HepG2 (cell line): ENCODE measurements around the gene IFI30. TPM values are rescaled to one million over a fixed set of nuclear protein-coding genes. Genes with fewer than 3 reads are reported as not detected.
A peak's percentile ranks its signal among the peaks of the same experiment; 100 is the strongest.

Experiments
- GPN1 ChIP-seq: sonication (generic); formaldehyde crosslinking; IDR thresholded peaks from 2 replicates; pipeline ENCODE4 v1.5.1; 2020; ENCODE audit warnings: missing genetic modification reagents, borderline replicate concordance
- HNF4G ChIP-seq, 2 experiments: sonication (generic) in 1 of 2; formaldehyde crosslinking in 1 of 2; IDR thresholded peaks; 2 replicates each; pipeline versions ENCODE4 v1.4.0 to v1.6.1; 2011 to 2020; ENCODE audit warnings: borderline replicate concordance in 2 of 2, low read depth in 2 of 2, mild to moderate bottlenecking in 2 of 2, low read length in 1 of 2, missing genetic modification reagents in 1 of 2, moderate library complexity in 1 of 2
- KDM3A ChIP-seq: IDR thresholded peaks from 2 replicates; pipeline ENCODE4 v1.6.1; 2018; ENCODE audit warnings: low read depth, missing compliant biosample characterization
- NR2F6 ChIP-seq, 2 experiments: IDR thresholded peaks; 2 replicates each; pipeline ENCODE4 v1.6.1; 2016; ENCODE audit warnings: antibody characterized with exemption in 1 of 2, mild to moderate bottlenecking in 1 of 2
- RARA ChIP-seq: IDR thresholded peaks from 2 replicates; pipeline ENCODE4 v1.6.1; 2016; ENCODE audit warnings: missing genetic modification reagents, missing compliant biosample characterization
- SMYD3 ChIP-seq: sonication (generic); formaldehyde crosslinking; IDR thresholded peaks from 2 replicates; pipeline ENCODE4 v1.8.1; 2023; ENCODE audit warnings: mild to moderate bottlenecking, missing genetic modification reagents
- SP5 ChIP-seq: IDR thresholded peaks from 2 replicates; pipeline ENCODE4 v1.6.1; 2016; ENCODE audit warnings: low read depth, borderline replicate concordance
- TAF15 ChIP-seq: fragments of 200-400 bp; formaldehyde crosslinking; IDR thresholded peaks from one replicate; pipeline ENCODE4 v1.6.1; 2018; ENCODE audit warnings: mild to moderate bottlenecking, low read depth, low read length; ENCODE audit not compliant: poor library complexity, severe bottlenecking
- ZBTB1 ChIP-seq: sonication (generic); formaldehyde crosslinking; IDR thresholded peaks from 2 replicates; pipeline ENCODE4 v1.4.0; 2020; ENCODE audit warnings: missing genetic modification reagents, borderline replicate concordance
- ZBTB14 ChIP-seq: sonication (generic); formaldehyde crosslinking; IDR thresholded peaks from 2 replicates; pipeline ENCODE4 v1.4.0; 2020; ENCODE audit warnings: missing genetic modification reagents
- ZBTB2 ChIP-seq: sonication (generic); formaldehyde crosslinking; IDR thresholded peaks from 2 replicates; pipeline ENCODE4 v1.8.0; 2022; ENCODE audit warnings: low read depth, missing genetic modification reagents
- ZBTB8A ChIP-seq: sonication (generic); formaldehyde crosslinking; IDR thresholded peaks from 2 replicates; pipeline ENCODE4 v1.4.0; 2020; ENCODE audit warnings: mild to moderate bottlenecking, low read depth, missing genetic modification reagents, borderline replicate concordance
- ZNF274 ChIP-seq: sonication (generic); formaldehyde crosslinking; IDR thresholded peaks from 2 replicates; pipeline ENCODE4 v1.5.1; 2020; ENCODE audit warnings: mild to moderate bottlenecking, missing genetic modification reagents
- ZNF430 ChIP-seq: sonication (generic); formaldehyde crosslinking; IDR thresholded peaks from 2 replicates; pipeline ENCODE4 v1.9.0; 2021; ENCODE audit warnings: mild to moderate bottlenecking, missing genetic modification reagents
- ZNF570 ChIP-seq: sonication (generic); formaldehyde crosslinking; IDR thresholded peaks from 2 replicates; pipeline ENCODE4 v1.4.0; 2020; ENCODE audit warnings: mild to moderate bottlenecking, missing genetic modification reagents, borderline replicate concordance
- ZNF879 ChIP-seq: sonication (generic); formaldehyde crosslinking; IDR thresholded peaks from 2 replicates; pipeline ENCODE4 v1.8.1; 2023; ENCODE audit warnings: missing genetic modification reagents
- polyA plus RNA-seq, 8 experiments: library from polyadenylated mRNA; depleted of rRNA in 3 of 8; stranded (reverse) in 7 of 8; unstranded in 1 of 8; fragments of >200 nt; fragmentation: Illumina TruSeq in 4 of 8; extraction: Trizol in 4 of 8; gene quantifications; 2 replicates each; pipeline versions ENCODE4 v1.2.1 to v1.2.3, GENCODE V29; 2011 to 2016; ENCODE audit warnings: low read depth in 4 of 8, missing spikeins in 1 of 8, mixed read lengths in 1 of 8; ENCODE audit not compliant: insufficient read depth in 1 of 8
- total RNA-seq, 5 experiments: library from RNA; depleted of rRNA; stranded (reverse); fragments of >200 nt; fragmentation: Illumina TruSeq; extraction: Trizol; gene quantifications; 2 replicates each; pipeline ENCODE4 v1.2.3, GENCODE V29; 2016; ENCODE audit warnings: low read depth in 1 of 5
- TF ChIP-seq, protein P1 (sequence below): sonication (generic); IDR thresholded peaks from 2 replicates; pipeline ENCODE4 v1.6.1; 2016; ENCODE audit warnings: low read depth, borderline replicate concordance
- TF ChIP-seq, protein P2 (sequence below), 2 experiments: sonication (generic) in 1 of 2; formaldehyde crosslinking in 1 of 2; IDR thresholded peaks; 2 replicates each; pipeline versions ENCODE4 v1.6.1 to v1.9.0; 2014 to 2022; ENCODE audit warnings: antibody characterized with exemption in 1 of 2, borderline replicate concordance in 1 of 2, inconsistent platforms in 1 of 2, low read depth in 1 of 2, missing genetic modification reagents in 1 of 2

The IFI30 gene
- total and polyA plus RNA-seq, 2 of the 13 experiments (the other 11 are each of a cell fraction or from before 2014, with no cell fraction given) = 25.0 to 79.4 TPM

DNA sequence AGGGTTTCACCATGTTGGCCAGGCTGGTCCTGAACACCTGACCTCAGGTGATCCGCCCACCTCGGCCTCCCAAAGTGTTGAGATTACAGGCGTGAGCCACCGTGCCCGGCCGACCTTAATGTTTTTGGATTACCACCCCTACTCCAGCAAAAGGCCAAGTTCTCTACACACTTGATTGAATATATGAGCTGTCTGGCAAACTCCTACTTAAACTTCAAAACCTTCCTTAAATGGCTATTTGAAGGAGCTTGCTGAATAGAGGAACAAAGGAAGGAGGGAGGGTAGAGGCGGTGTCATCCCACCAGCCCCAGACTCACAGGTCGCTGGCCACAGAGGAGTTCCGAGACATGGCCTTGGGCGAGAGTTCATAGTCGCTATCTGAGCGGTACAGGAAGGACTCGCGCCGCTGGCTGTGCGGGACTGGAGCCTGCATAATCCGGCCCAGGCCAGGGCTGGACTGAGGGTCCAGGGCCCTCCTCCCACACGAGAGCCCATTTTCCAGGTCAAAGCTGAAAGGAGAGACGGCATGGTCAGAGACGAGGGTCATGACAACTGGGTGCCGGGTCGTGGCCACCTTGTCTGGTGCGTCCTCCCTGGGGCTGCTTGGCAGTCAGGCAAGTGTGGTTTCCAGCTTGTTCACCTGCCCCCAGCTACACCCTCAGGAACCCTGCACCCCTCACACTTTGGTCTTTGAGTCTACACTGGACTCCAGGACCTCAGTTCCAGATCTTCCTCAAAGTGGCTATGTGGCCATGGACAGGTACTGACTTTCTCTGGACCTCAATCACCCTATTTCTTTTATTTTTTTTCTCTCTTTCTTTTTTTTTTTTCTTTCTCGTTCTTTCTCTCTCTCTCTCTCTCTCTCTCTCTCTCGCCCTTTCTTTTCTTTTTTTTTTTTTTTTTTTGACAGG is 48.5 kb downstream of the IFI30 start (continued):
- TF ChIP-seq GPN1 (CRISPR knock-in tag) = no peak
- TF ChIP-seq ZBTB1 (CRISPR knock-in tag) = no peak; the same call in 1 of the 2 replicates
- TF ChIP-seq ZNF879 (CRISPR knock-in tag) = no peak
- TF ChIP-seq KDM3A (CRISPR knock-in tag) = no peak
- no peak for TF ChIP-seq ZBTB8A (CRISPR knock-in tag)
- no peak; the same call in 1 of the 2 replicates for TF ChIP-seq RARA (CRISPR knock-in tag)
- TF ChIP-seq ZNF274 (CRISPR knock-in tag) = no peak
- TF ChIP-seq ZBTB14 (CRISPR knock-in tag) = no peak
- TF ChIP-seq, protein P1, sequence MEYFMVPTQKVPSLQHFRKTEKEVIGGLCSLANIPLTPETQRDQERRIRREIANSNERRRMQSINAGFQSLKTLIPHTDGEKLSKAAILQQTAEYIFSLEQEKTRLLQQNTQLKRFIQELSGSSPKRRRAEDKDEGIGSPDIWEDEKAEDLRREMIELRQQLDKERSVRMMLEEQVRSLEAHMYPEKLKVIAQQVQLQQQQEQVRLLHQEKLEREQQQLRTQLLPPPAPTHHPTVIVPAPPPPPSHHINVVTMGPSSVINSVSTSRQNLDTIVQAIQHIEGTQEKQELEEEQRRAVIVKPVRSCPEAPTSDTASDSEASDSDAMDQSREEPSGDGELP = no peak
- no peak for TF ChIP-seq SMYD3 (CRISPR knock-in tag)
- TF ChIP-seq, protein P2, sequence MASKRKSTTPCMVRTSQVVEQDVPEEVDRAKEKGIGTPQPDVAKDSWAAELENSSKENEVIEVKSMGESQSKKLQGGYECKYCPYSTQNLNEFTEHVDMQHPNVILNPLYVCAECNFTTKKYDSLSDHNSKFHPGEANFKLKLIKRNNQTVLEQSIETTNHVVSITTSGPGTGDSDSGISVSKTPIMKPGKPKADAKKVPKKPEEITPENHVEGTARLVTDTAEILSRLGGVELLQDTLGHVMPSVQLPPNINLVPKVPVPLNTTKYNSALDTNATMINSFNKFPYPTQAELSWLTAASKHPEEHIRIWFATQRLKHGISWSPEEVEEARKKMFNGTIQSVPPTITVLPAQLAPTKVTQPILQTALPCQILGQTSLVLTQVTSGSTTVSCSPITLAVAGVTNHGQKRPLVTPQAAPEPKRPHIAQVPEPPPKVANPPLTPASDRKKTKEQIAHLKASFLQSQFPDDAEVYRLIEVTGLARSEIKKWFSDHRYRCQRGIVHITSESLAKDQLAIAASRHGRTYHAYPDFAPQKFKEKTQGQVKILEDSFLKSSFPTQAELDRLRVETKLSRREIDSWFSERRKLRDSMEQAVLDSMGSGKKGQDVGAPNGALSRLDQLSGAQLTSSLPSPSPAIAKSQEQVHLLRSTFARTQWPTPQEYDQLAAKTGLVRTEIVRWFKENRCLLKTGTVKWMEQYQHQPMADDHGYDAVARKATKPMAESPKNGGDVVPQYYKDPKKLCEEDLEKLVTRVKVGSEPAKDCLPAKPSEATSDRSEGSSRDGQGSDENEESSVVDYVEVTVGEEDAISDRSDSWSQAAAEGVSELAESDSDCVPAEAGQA (IDR thresholded peaks at IDR 0.05; ENCODE audit: low read depth) = no peak
- TF ChIP-seq, protein P2 (CRISPR knock-in tag; IDR thresholded peaks at IDR 0.05; ENCODE audit: borderline replicate concordance) = no peak
- TF ChIP-seq NR2F6 (IDR thresholded peaks at IDR 0.05) = no peak
- TF ChIP-seq NR2F6 (CRISPR knock-in tag; IDR thresholded peaks at IDR 0.05) = 0 out of 2 replicates have a peak, but pooled peaks have one; percentile 42
- no peak for TF ChIP-seq ZNF430 (CRISPR knock-in tag)
- no peak for TF ChIP-seq HNF4G (IDR thresholded peaks at IDR 0.05; ENCODE audit: borderline replicate concordance, low read depth, low read length)
- no peak for TF ChIP-seq HNF4G (CRISPR knock-in tag; IDR thresholded peaks at IDR 0.05; ENCODE audit: borderline replicate concordance, low read depth)
- no peak for TF ChIP-seq ZBTB2 (CRISPR knock-in tag)
- peak; percentile 36; the same call in 1 of the 2 replicates for TF ChIP-seq SP5 (CRISPR knock-in tag)
- no peak for TF ChIP-seq ZNF570 (CRISPR knock-in tag)
- no peak for TF ChIP-seq TAF15
